Measurements from ENCODE around the gene MROH7.

The MROH7 gene

DNA sequence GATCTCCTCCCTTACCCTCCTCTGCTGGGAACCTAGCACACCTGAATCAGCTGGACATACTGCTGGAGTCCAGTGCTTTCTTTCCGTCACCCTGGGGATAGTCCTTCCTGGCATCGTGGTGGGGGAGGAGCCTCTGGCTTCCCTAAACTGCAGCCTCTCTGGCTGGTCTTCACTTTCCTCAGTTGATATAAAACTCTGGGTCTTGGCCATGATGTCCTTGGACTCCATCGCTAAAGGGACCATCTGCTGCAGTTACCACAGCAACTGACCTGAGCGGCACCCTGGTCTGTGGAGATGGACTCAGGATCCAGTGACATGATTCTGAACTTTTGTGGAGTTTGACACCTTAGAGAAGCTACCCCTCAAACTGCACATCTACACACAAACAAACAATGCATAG is 99.9 kb downstream of the MROH7 start:
- H3K9me3 ChIP-seq (ENCODE audit: control insufficient read depth, low read length): no peaks in the 10 kb centered on the region
- no peak overlapping the region for H3K9ac ChIP-seq (ENCODE audit: low read length)
- no peaks in the 10 kb centered on the region for H3K27me3 ChIP-seq (ENCODE audit: control insufficient read depth, insufficient read depth, low read length)
- H3K4me1 ChIP-seq (ENCODE audit: control insufficient read depth, insufficient read depth, low read length): no peaks in the 10 kb centered on the region
- peaks cover 11% of the 10 kb centered on the region for H3K36me3 ChIP-seq (ENCODE audit: control insufficient read depth, insufficient read depth, low read length)
- H3K4me3 ChIP-seq (ENCODE audit: low read length): no peak overlapping the region

DNA sequence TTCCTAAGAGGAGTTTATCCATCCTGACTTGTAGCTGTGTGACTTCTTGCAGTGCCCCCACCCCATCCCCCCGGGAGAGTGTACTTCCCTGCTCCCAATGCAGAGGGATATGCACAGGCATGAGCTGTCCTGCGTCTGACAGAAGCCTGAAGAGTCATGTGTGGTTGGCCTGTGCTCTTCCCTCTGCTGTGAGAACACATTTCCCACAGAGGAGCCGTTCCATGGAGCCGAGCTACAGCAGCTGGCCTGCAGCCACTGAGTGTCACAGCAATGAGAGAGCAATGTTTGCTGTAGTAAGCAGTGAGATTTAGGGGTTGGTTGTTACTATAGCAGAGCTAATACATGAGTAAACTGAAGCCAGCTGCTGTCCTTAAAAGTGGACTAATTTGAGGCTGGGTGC is 100.7 kb downstream of the MROH7 start:
- no peaks in the 10 kb centered on the region for H3K27me3 ChIP-seq (ENCODE audit: control insufficient read depth, insufficient read depth, low read length)
- H3K4me1 ChIP-seq (ENCODE audit: control insufficient read depth, insufficient read depth, low read length): no peaks in the 10 kb centered on the region
- H3K9ac ChIP-seq (ENCODE audit: low read length): no peak overlapping the region
- no peak overlapping the region for H3K4me3 ChIP-seq (ENCODE audit: low read length)
- H3K36me3 ChIP-seq (ENCODE audit: control insufficient read depth, insufficient read depth, low read length): peaks cover 8% of the 10 kb centered on the region
- no peaks in the 10 kb centered on the region for H3K9me3 ChIP-seq (ENCODE audit: control insufficient read depth, low read length)

- peaks cover 4% of the 10 kb centered on the region for H3K36me3 ChIP-seq (ENCODE audit: control insufficient read depth, insufficient read depth, low read length)
- H3K9me3 ChIP-seq (ENCODE audit: control insufficient read depth, low read length): no peaks in the 10 kb centered on the region
- H3K27me3 ChIP-seq (ENCODE audit: control insufficient read depth, insufficient read depth, low read length): no peaks in the 10 kb centered on the region
- H3K4me1 ChIP-seq (ENCODE audit: control insufficient read depth, insufficient read depth, low read length): no peaks in the 10 kb centered on the region
- H3K4me3 ChIP-seq (ENCODE audit: low read length): no peak overlapping the region
- no peak overlapping the region for H3K9ac ChIP-seq (ENCODE audit: low read length)
Measured at GRCh38 chr1:54743416-54744226, 102.0 kb downstream of the MROH7 start.

DNA sequence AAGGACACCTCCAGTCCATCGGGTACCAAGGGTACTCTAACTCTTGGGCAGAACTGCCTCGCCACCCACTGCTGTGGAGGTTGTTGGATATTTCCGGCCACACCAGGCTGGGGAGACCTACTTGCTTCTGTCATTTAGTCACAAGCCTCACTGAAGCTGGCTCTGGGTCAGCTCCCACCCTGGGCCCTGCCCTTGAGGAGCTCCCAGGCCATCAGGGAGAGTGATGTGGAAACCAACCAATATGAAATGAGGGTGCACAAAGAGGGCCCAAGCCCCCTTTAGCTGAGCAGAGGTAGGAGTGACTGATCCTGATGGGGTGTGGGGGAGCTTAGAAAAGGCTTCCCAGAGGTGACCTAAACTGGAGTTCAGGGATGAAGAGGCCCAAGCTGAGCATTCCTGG is 103.1 kb downstream of the MROH7 start:
- no peaks in the 10 kb centered on the region for H3K4me1 ChIP-seq (ENCODE audit: control insufficient read depth, insufficient read depth, low read length)
- no peaks in the 10 kb centered on the region for H3K27me3 ChIP-seq (ENCODE audit: control insufficient read depth, insufficient read depth, low read length)
- H3K9ac ChIP-seq (ENCODE audit: low read length): no peak overlapping the region

GRCh38 chr1:54745274-54745673 is 103.7 kb downstream of the MROH7 start:
- Histone ChIP-seq H3K27me3 (ENCODE audit: control insufficient read depth, insufficient read depth, low read length) (no peaks in the 10 kb centered on the region), H3K4me1 (ENCODE audit: control insufficient read depth, insufficient read depth, low read length) (no peaks in the 10 kb centered on the region), H3K9me3 (ENCODE audit: control insufficient read depth, low read length) (no peaks in the 10 kb centered on the region), H3K36me3 (ENCODE audit: control insufficient read depth, insufficient read depth, low read length) (peaks cover 4% of the 10 kb centered on the region), H3K9ac (ENCODE audit: low read length) (no peak overlapping the region), H3K4me3 (ENCODE audit: low read length) (no peak overlapping the region)

More for the DNA sequence above, 103.1 kb downstream of the MROH7 start:
- no peak overlapping the region for H3K4me3 ChIP-seq (ENCODE audit: low read length)
- H3K36me3 ChIP-seq (ENCODE audit: control insufficient read depth, insufficient read depth, low read length): peaks cover 4% of the 10 kb centered on the region
- no peaks in the 10 kb centered on the region for H3K9me3 ChIP-seq (ENCODE audit: control insufficient read depth, low read length)

DNA sequence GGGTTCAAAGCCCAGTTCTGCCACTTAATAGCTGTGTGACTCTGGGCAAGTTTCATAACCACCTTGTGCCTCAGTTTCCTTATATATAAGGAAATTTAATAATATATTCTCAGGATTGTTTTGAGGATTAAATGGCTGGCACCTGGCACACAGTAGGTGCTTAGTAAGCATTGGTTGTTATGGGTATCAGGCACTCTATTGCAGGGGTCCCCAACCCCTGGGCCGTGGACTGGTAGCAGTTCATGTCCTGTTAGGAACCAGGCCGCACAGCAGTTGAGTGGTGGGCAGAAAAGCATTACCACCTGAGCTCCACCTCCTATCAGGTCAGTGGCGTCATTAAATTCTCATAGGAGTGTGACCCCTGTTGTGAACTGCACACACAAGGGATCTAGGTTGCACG is 104.3 kb downstream of the MROH7 start:
- Histone ChIP-seq H3K4me1 (ENCODE audit: control insufficient read depth, insufficient read depth, low read length) (no peaks in the 10 kb centered on the region), H3K9ac (ENCODE audit: low read length) (no peak overlapping the region), H3K27me3 (ENCODE audit: control insufficient read depth, insufficient read depth, low read length) (no peaks in the 10 kb centered on the region), H3K9me3 (ENCODE audit: control insufficient read depth, low read length) (no peaks in the 10 kb centered on the region), H3K4me3 (ENCODE audit: low read length) (no peak overlapping the region), H3K36me3 (ENCODE audit: control insufficient read depth, insufficient read depth, low read length) (peaks cover 4% of the 10 kb centered on the region)

GRCh38 chr1:54748094-54748835 is 106.7 kb downstream of the MROH7 start:
- no peaks in the 10 kb centered on the region for H3K27me3 ChIP-seq (ENCODE audit: control insufficient read depth, insufficient read depth, low read length)

GRCh38 chr1:54750596-54750995 is 109.0 kb downstream of the MROH7 start:
- H3K9me3 ChIP-seq (ENCODE audit: control insufficient read depth, low read length): no peaks in the 10 kb centered on the region
- no peak overlapping the region for H3K4me3 ChIP-seq (ENCODE audit: low read length)
- no peaks in the 10 kb centered on the region for H3K27me3 ChIP-seq (ENCODE audit: control insufficient read depth, insufficient read depth, low read length)
- no peaks in the 10 kb centered on the region for H3K36me3 ChIP-seq (ENCODE audit: control insufficient read depth, insufficient read depth, low read length)
- H3K4me1 ChIP-seq (ENCODE audit: control insufficient read depth, insufficient read depth, low read length): no peaks in the 10 kb centered on the region
- H3K9ac ChIP-seq (ENCODE audit: low read length): no peak overlapping the region

More at GRCh38 chr1:54748094-54748835, 106.7 kb downstream of the MROH7 start:
- peaks cover 4% of the 10 kb centered on the region for H3K36me3 ChIP-seq (ENCODE audit: control insufficient read depth, insufficient read depth, low read length)
- no peaks in the 10 kb centered on the region for H3K9me3 ChIP-seq (ENCODE audit: control insufficient read depth, low read length)
- no peak overlapping the region for H3K9ac ChIP-seq (ENCODE audit: low read length)
- no peak overlapping the region for H3K4me3 ChIP-seq (ENCODE audit: low read length)
- no peaks in the 10 kb centered on the region for H3K4me1 ChIP-seq (ENCODE audit: control insufficient read depth, insufficient read depth, low read length)

DNA sequence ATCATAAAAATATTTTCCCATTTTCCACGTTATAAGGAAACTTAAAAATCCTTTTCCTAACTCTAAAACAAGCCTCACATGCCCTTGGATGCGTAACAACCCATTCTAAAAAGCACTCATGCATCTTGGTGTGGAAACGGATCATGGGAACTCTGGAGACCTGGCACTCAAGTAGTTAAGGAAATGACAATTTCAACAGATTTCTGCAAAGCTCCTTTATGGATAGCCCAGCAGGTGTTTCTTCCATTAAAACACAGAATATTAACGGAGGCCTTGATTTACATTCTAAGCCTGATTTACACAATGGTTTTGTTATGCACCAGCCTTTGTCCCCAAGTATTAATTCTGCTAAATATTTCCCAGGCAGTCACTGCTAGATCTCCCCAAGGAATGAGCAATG is 109.8 kb downstream of the MROH7 start:
- H3K9me3 ChIP-seq (ENCODE audit: control insufficient read depth, low read length): no peaks in the 10 kb centered on the region
- H3K4me1 ChIP-seq (ENCODE audit: control insufficient read depth, insufficient read depth, low read length): no peaks in the 10 kb centered on the region
- H3K9ac ChIP-seq (ENCODE audit: low read length): no peak overlapping the region
- no peaks in the 10 kb centered on the region for H3K27me3 ChIP-seq (ENCODE audit: control insufficient read depth, insufficient read depth, low read length)
- no peaks in the 10 kb centered on the region for H3K36me3 ChIP-seq (ENCODE audit: control insufficient read depth, insufficient read depth, low read length)
- no peak overlapping the region for H3K4me3 ChIP-seq (ENCODE audit: low read length)

DNA sequence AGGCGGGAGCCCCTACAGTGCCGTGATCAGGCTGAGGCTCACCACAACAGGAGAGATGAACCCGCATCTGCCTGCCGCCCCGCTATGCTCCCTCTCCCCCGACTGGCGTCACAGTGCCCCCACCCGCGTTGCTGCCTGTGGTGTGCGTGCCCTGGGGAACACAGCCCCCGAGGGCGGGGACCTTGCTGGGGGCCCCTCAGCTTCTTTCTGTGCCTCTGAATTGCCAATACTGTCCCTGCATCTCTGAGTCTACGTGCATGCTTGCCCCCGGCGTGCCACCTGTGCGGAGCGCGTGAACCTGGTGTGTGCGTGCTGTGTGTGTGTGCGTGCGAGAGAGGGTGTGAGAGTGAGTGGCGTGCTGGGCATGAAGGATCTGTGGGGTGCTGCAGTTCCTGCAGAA is 112.5 kb downstream of the MROH7 start:
- no peaks in the 10 kb centered on the region for H3K27me3 ChIP-seq (ENCODE audit: control insufficient read depth, insufficient read depth, low read length)
- no peak overlapping the region for H3K9ac ChIP-seq (ENCODE audit: low read length)
- H3K4me3 ChIP-seq (ENCODE audit: low read length): no peak overlapping the region

GRCh38 chr1:54754486-54755285 is 113.1 kb downstream of the MROH7 start:
- peaks cover 6% of the 10 kb centered on the region for H3K36me3 ChIP-seq (ENCODE audit: control insufficient read depth, insufficient read depth, low read length)
- no peaks in the 10 kb centered on the region for H3K9me3 ChIP-seq (ENCODE audit: control insufficient read depth, low read length)
- H3K27me3 ChIP-seq (ENCODE audit: control insufficient read depth, insufficient read depth, low read length): no peaks in the 10 kb centered on the region
- H3K4me3 ChIP-seq (ENCODE audit: low read length): no peak overlapping the region
- H3K4me1 ChIP-seq (ENCODE audit: control insufficient read depth, insufficient read depth, low read length): no peaks in the 10 kb centered on the region
- H3K9ac ChIP-seq (ENCODE audit: low read length): no peak overlapping the region

More for the DNA sequence above, 112.5 kb downstream of the MROH7 start:
- Histone ChIP-seq H3K36me3 (ENCODE audit: control insufficient read depth, insufficient read depth, low read length) (peaks cover 6% of the 10 kb centered on the region), H3K4me1 (ENCODE audit: control insufficient read depth, insufficient read depth, low read length) (no peaks in the 10 kb centered on the region), H3K9me3 (ENCODE audit: control insufficient read depth, low read length) (no peaks in the 10 kb centered on the region)

- no peak overlapping the region for H3K4me3 ChIP-seq (ENCODE audit: low read length)
- no peak overlapping the region for H3K9ac ChIP-seq (ENCODE audit: low read length)
- H3K9me3 ChIP-seq (ENCODE audit: control insufficient read depth, low read length): no peaks in the 10 kb centered on the region
- no peaks in the 10 kb centered on the region for H3K27me3 ChIP-seq (ENCODE audit: control insufficient read depth, insufficient read depth, low read length)
- no peaks in the 10 kb centered on the region for H3K4me1 ChIP-seq (ENCODE audit: control insufficient read depth, insufficient read depth, low read length)
- H3K36me3 ChIP-seq (ENCODE audit: control insufficient read depth, insufficient read depth, low read length): peaks cover 6% of the 10 kb centered on the region
Measured at GRCh38 chr1:54757833-54758232, 116.2 kb downstream of the MROH7 start.
